Activated CD8-positive, alpha-beta memory T cell treated with anti-CD3 and anti-CD28 coated beads for 1 hour (primary cell): ENCODE data around the gene STAG3.
"Not testable (repeated sequence)": the region's sequence is repeated elsewhere in the genome, so short reads cannot be mapped to it uniquely, and the experiment has no call there.

Source experiments
- DNase-seq, 2 donors: peaks; one replicate each; pipeline ENCODE4 v3.0.0-alpha.2; 2020; ENCODE audit warnings: low read depth in 1 of 2; ENCODE audit errors: extremely low read depth in 1 of 2

Gene STAG3

DNA sequence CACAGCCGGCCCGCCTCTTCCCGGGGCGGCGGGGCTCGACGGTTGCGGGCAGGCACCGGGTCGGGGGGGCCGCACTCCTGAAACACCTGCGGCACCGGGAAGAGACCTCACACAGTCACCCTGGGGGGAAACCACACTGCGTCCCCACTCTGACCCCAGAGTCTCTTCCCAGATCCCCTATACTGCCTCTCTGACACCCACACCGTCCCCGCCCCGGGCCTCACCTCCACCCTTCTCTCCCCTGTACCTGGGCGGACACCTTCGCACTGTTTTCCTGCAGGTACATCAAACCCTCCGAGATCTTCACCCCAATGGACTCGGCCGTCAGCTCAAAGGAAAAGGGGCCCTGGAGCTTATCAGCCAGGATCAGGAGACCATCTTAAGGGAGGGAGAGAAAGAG is 5.9 kb upstream of the STAG3 start:
- no peak for DNase-seq

DNA sequence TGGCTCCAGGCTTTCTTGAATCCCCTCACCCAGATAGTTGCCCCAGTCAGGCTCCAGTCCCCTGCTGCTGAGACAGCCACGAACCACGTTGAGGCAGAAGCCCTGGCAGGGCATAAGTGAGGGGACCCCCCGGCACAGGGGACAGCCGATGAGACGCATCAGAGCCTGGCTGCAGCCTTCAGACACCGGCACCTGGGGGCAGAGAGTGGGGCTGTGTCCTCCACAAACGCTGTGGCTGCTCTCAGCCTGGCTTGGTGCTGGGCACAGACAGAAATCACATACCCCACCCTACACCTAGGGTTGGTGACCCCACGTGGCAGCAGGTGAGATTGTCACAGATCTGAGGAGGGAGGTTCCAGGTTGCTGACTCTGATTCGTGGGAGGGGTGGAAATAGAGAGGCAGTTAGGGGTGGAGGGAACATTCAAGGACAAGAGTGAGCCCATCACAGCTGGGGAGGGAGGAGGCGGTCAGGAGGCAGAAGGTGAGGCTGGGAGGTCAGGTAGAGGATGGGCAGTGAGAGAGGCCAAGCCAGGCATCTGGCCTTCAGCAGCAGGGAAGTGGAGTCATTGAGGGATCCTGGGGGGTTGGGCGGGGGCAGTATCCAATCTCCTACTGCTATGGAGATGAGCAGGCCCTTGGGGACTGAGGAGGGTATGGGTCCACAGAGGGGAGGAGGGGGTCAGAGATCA is 3.8 kb upstream of the STAG3 start:
- DNase-seq, result no peak

DNA sequence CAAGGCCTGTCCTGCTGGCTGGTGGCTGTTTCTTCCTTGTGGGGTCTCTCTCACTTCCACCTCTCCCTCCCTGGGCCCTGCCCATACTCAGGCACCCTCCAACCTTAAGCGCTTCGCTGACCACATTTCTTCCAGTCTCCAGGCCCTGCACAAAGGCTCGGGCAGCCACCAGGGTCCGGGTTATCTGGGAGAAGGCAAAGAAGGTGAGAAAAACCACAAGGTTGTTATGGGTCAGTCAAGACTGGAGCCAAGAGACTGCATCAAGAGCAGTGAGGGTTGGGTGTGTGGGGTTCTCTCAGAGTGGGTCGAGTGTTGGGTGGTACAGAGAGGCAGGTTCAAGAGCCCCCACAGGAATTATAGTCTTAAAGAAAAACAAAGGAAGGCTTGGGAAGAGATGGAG is 3.1 kb upstream of the STAG3 start:
- no peak for DNase-seq

DNA sequence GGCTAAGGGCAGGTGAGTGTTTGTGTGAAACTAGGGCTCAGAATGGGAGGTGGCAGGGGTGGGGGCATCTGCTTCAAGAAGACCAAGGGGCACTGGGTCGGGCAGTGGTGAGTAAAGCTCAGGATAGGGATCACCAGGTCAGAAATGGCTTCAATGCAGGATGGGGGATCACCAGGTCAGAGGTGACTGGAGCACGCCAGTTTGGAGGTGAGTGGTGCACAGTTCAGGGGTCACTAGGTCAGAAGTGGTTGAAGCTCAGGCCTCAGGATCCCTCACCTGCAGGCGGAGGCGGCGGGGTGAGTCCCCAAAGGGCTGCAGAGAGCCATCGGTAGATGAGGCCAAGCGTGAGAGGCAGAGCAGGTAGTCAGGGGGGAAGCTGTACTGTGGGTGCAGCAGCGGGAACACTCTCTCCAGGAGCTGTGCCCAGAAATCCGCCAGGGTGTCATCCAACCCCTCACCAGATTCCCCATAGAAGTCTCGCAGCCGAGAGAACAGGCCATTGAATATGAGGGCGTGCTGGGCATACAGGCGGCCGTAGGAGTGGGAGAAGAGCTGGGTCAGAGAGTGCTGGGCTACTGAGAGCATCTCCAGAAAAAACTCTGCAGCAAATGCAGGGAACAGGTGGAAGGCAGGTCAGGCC is 2.3 kb upstream of the STAG3 start:
- DNase-seq, result no peak

DNA sequence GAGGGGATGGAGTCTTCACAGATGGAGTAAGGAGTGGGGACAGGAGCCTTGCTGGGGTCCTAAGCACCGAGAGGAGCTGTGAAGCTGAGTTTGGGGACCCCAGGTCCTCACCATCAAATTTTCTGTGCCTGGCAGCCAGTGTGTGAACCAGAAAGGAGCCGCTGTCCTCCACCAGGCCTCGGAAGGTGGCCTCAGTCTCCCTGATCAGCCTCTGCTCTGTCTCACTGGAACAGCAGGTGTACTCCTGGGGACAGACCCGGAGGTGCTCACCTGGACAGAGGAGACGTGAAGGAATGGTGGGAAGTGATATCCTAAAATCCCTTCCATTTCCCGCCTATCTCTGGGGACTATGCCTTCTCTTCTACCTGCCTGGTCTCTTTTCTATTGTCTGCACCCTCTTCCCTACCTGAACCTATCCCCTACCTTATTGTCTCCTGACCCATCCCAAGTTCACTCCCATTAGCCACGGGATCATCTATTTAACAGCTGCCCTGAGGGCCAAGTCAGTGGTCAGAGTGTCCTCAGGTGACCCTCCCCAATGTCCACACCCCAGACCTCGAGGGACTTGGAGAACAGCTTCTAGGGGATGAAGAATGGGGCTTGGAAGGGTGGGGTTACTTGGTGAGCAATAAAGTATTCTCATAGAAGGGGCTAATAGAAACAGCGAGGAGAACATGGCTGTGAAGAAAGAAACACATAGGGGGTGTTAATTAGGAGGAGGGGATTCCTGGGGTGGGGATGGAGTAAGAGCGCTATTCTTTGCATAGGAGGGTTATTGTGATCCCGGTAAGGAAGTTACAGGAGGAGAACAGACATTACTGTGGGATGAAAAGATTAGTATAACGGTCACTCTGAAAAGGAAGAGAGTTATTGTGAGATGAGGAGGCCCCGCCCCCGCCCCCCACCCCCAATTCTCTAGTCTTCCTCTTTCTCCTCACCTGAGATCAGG is 1.3 kb upstream of the STAG3 start:
- no peak for DNase-seq

DNA sequence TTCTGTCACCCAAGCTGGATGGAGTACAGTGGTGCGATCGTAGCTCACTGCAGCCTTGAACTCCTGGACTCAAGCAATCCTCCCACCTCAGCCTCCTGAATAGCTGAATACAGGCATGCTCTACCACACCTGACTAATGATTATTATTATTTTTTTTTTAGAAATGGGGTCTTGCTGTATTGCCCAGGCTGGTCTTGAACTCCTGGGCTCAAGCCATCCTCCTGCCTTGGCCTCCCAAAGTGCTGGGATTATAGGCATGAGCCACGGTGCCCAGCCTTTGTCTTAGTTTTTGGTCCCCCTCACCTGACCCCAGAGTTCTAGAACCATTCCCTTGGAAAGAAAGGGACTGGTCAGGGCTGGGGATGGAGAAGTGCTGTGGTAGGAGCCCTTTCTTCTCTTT is 2.4 kb downstream of the STAG3 start:
- not testable (repeated sequence) for DNase-seq

DNA sequence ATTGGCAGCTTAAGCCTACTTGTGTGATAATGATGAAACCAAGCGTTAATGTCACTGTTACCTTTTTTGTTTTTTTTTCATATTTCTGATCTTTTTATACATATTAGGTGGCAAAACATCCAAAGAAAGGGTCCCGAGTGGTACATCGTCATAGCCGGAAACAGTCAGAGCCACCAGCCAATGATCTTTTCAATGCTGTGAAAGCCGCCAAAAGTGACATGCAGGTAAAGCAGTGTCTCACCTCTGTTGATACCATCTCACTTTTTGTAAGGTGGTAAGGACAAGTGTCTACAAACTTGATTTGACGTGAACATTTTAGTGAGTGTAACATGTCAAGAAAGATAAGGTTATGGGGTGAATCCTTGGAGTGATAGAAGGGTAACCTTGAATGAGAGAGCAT is 4.9 kb downstream of the STAG3 start:
- not testable (repeated sequence) for DNase-seq

DNA sequence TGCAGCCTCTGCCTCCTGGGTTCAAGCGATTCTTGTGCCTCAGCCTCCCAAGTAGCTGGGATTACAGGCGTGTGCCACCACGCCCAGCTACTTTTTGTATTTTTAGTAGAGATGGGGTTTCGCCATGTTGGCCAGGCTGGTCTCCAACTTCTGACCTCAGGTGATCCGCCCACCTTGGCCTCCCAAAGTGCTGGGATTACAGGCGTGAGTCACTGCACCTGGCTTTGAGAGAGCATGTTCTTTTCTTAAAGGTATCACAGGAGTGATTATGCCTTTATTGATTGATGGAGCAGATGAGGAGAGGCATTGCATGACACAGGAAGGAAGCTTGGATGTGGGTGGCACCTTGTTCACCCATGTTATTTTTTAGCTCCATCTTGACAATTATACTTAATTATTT is 5.4 kb downstream of the STAG3 start:
- not testable (repeated sequence) for DNase-seq

DNA sequence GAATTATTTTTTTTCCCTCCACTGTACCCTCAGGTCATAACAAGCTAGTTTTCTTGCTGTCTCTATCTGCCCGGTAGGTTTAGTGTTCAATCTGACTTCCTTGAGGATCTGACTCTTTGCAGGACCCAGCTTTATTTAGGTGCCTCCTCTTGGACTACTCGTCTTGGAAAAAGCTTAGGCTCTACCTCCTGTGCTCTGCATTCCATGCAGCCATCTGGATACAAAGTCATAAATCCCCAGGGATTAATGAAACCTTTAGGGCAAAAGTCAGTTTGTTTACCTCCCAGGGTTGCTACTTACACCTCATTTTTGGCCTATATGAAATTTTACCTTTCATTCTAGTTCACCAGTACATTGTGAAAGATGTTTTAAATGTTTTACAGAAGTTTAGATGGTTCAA is 8.0 kb downstream of the STAG3 start:
- no peak for DNase-seq

DNA sequence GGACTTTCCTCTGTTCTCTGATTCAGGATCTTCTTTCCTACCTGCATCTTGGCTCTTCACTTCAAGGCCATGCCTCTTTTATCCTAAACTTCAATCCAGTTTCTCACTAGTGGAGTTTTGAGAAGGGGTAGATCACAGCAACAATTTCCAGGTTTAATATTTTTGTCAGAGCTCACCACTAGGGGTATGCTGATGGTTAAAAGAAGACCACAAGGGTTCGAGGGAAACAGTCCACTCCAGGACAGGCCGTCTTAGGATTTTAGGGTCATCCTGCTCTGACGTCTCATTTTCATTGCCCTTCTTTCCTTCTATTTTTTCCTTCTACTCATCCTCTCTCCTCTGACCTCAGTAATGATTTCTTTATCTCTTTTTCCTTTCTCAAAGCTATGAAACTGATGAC is 11.3 kb downstream of the STAG3 start:
- DNase-seq, result no peak

DNA sequence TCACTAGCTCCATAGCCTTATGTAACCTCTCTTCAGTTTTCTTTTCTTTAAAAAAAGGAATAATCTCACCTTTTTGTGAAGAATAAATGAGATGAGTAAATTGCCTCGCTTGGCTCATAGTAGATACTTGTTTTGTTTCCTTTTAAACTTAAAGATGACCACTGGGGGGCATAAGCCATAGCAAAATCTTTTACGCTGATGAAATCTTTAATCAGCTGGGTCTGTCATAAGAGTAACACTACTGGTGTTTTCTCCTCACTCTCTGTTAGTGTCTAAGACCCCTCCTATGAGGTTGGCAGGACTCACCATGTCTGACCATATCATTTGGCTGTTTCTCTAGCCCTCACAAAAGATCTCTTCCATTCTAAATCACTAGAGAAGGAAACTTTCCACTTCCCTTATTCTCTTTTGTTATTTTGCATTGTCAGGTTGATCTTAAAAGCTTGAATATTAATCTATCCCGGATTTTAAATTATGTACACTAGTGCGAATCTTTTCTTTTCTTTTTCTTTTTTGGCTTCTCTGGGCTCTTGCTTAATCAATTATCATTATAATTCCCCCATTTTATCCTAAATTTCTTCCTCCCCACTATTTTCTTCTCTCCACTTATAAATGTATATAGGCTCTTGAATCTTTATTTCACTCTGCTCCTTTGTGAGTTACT is 12.5 kb downstream of the STAG3 start:
- no peak for DNase-seq

DNA sequence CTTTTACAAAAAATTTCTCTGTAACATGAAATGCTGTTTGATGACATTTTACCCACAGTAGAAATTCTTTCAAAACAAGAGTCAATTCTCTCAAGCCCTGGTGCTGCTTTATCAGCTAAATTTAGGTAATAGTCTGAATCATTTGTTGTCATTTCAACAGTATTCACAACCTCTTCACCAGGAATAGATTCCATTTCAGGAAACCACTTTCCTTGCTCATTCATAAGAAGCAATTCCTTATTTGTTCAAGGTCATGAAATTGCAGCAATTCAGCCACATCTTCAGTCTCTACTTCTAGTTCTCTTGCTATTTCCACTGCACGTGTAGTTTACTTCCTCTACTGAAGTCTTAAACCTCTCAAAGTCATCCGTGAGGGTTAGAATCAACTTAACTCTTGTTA is 14.1 kb downstream of the STAG3 start:
- DNase-seq, result no peak

DNA sequence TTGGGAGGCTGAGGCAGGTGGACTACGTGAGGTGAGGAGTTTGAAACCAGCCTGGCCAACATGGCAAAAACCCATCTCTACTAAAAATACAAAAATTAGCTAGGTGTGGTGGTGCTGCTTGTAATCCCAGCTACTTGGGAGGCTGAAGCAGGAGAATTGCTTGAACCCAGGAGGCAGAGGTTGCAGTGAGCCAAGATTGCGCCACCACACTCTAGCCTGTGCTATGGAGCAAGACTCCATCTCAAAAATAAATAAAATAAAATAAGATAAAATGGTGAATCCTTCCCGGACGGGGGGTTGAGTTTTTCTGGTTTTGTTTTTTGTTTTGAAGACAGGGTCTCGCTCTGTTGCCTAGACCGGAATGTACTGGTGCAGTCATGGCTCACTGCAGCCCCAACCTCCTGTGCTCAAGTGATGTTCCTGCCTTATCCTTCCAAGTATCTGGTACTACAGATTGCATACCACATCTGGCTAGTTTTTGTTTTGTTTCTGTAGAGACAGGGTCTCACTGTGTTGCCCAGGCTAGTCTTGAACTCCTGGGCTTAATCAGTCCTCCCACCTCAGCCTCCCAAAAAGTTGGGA is 14.7 kb downstream of the STAG3 start:
- not testable (repeated sequence) for DNase-seq

DNA sequence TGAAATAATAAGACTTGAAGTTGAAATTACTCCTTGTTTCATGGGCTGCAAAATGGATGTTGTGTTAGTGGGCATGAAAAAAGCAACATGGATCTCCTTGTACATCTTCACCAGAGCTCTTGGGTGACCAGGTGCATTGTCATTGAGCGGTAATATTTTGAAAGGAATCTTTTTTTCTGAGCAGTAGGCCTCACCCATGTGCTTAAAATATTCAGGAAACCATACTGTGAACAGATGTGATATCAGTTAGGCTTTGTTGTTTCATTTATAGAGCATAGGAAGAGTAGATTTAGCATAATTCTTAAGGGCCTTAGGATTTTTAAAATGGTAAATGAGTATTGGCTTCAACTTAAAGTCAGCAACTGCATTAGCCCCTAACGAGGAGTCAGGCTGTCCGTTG is 15.3 kb downstream of the STAG3 start:
- no peak for DNase-seq

DNA sequence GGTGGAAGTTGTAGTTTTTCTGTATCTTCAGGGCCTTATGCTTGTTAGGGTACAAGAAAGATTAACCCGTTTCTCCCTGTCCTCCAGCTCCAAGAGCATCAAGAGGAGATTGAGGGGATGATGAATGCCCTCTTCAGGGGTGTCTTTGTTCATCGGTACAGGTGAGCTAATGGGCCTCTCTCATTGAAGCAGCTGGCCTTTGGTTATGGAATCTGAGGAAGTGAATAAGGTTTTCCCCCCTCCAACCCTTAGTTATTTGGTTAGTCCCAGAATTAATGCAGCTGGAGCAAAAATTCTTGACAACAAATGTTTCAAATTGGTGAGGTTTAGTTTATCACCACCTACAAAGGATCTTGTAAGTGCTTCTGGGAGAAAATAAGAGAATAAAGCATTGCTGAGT is 17.5 kb downstream of the STAG3 start:
- no peak for DNase-seq

DNA sequence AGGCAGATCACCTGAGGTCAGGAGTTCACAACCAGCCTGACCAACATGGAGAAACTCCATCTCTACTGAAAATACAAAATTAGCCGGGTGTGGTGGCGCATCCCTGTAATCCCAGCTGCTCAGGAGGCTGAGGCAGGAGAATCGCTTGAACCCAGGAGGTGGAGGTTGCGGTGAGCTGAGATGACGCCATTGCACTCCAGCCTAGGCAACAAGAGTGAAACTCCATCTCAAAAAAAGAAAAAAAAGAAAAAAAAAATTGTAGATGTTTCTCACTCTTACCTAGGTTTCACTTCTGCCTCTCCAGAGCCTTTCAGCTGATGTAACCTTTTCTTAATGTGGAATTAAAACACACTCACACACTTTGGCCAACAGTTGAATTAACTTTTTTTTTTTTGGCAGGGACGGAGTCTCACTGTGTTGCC is 18.2 kb downstream of the STAG3 start:
- DNase-seq, result not testable (repeated sequence)

DNA sequence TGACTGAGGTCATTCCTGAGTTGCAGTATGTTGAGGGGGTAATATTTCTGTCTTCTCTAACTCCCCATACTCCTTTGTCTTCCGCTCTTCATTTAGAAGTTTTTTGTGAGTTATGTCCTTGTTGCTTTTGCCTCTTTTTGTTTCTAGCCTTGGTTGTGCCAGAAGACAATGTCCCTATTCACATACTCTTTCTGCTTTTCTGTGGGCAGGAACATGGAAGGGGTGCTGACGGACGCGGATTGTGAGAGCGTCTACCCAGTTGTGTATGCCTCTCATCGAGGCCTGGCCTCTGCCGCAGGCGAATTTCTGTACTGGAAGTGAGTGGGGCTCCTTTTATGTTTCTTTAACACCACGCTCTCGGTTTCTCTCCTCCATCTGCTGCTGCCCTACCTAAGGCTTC is 20.5 kb downstream of the STAG3 start:
- DNase-seq, result no peak

DNA sequence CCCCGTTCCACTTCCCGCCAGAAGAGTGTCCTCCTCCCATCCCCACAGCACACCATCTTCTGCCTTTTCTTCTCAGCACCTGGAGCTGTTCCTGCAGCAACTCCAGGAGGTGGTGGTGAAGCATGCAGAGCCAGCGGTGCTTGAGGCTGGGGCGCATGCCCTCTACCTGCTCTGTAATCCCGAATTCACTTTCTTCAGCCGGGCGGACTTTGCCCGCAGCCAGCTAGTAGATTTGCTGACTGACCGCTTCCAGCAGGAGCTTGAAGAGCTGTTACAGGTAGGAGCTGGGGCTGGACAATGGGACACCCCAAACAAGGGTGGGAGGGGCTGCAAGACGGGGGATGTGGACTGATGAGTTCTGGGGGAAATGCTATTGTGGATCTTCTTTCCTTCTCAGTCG is 23.0 kb downstream of the STAG3 start:
- no peak for DNase-seq

DNA sequence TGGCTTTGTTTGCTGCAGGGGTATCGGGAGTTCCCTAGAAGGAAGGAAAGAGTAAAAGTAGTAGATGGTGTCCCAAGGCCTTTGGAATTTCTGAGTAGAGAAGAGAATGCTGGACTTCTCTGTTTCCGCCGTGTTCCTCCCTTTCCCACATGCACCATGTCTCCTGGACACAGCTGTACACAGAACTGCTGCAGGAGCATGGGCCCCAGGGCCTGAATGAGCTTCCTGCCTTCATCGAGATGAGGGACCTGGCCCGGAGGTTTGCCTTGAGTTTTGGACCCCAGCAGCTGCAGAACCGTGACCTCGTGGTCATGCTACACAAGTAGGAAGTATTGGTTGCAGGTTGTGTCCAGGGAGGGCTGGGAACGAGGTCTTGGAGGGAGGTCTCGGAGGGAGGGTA is 26.7 kb downstream of the STAG3 start:
- no peak for DNase-seq

DNA sequence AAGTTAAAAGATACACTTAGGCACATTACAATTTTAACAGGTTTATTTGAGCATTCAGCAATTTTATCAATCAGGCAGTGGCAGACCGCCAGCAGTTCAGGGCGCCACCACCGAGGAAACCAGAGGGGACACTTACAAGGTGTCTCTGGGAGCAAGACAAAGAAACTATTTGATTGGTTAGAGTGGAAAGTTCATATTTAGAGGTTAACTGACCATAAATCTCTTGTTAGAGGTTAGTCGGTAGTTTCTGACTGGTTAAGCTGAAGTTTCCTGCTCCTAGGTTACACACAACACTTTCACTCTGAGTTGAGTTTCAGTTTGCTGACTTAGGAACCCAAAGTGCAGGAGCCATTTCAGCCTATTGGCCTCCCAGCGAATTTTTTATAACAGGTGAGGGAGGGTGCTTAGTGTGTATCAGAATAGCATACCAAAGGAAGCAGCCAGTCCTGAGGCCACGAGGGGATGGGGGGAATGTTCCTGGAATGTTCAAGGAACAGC is 31.2 kb downstream of the STAG3 start:
- DNase-seq, result no peak

DNA sequence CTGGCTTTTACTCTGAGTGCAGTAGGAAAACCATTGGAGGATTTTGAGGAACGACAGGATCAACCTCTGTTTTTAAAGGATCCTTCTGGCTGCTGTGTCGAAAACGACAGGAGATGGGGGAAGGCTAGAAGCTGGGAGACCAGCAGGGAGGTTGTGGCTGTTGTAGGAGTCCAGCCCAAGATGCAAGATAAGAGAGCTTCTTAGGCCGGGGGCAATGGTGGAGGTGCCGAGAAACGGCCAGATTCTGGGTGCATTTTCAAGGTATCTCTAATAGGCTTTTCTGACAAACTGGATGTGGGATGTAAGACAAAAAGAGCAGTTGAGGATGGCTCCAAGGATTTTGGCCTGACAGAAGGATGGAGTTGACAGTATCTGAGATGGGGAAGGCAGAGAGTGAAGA is 31.8 kb downstream of the STAG3 start:
- no peak for DNase-seq
